Uterus (tissue), 4 donors: ENCODE data around the gene EEFSEC. TPM values are rescaled to one million over a fixed set of nuclear protein-coding genes. Genes with fewer than 3 reads are reported as not detected.

Experiments
- DNase-seq, 2 donors: peaks; one replicate each; pipeline ENCODE4 v3.0.0-alpha.2; 2019 to 2020
- H3K27ac ChIP-seq, 2 donors: fragments of 200-600 bp; sonication (generic); 1 replicate in 1 of 2; 2 replicates in 1 of 2; pipeline ENCODE4 v1.5.1; 2016 to 2018
- H3K27me3 ChIP-seq, 2 donors: fragments of 200-600 bp; sonication (generic); one replicate each; pipeline ENCODE4 v1.5.1; 2018 to 2019; ENCODE audit warnings: control low read depth in 1 of 2
- H3K36me3 ChIP-seq, 2 donors: fragments of 200-600 bp; sonication (generic); one replicate each; pipeline ENCODE4 v1.5.1; 2019; ENCODE audit warnings: control low read depth in 1 of 2
- H3K4me1 ChIP-seq, 2 donors: fragments of 200-600 bp; sonication (generic); one replicate each; pipeline ENCODE4 v1.5.1; 2018 to 2019; ENCODE audit warnings: control low read depth in 1 of 2
- H3K4me3 ChIP-seq, 2 donors: fragments of 200-600 bp; sonication (generic); 1 replicate in 1 of 2; 2 replicates in 1 of 2; pipeline ENCODE4 v1.5.1; 2018 to 2019; ENCODE audit warnings: mild to moderate bottlenecking in 1 of 2
- H3K9me3 ChIP-seq, 2 donors: fragments of 200-600 bp; sonication (generic); one replicate each; pipeline ENCODE4 v1.5.1; 2019; ENCODE audit warnings: control low read depth in 1 of 2
- CTCF ChIP-seq, 4 experiments: fragments of 200-600 bp in 2 of 4; fragments of 450-650 bp in 2 of 4; sonication (generic) in 2 of 4; IDR thresholded peaks; one replicate each; pipeline ENCODE4 v1.5.1; 2016 to 2019; ENCODE audit warnings: antibody characterized with exemption in 4 of 4, mild to moderate bottlenecking in 2 of 4, moderate library complexity in 1 of 4
- POLR2A ChIP-seq, 2 donors: fragments of 450-650 bp; IDR thresholded peaks; one replicate each; pipeline ENCODE4 v1.6.1; 2016; ENCODE audit warnings: antibody characterized with exemption in 2 of 2, mild to moderate bottlenecking in 1 of 2, moderate library complexity in 1 of 2
- intact Hi-C: fragments of 100-400 bp; cut with DNase I; formaldehyde crosslinking; loops from one replicate; pipeline ENCODE4 v1.15.1; 2023; ENCODE audit warnings: low total_unique reads
- total RNA-seq, 4 donors: library from RNA; depleted of rRNA in 3 of 4; stranded (reverse); fragments of >200 nt in 3 of 4; gene quantifications; one replicate each; pipeline versions ENCODE4 v1.1.0 to v1.2.4, GENCODE V29; 2014 to 2023
- donor health status: DM: yes; HTN: yes; CAD: no.

The EEFSEC gene
- total RNA-seq, 4 donors from 2014 or later, result 2.9 to 20.0 (median 12.5) TPM

- Histone ChIP-seq H3K4me1 (no peaks in the 10 kb centered on the region), H3K27me3 (no peaks in the 10 kb centered on the region), H3K36me3 (peaks cover 0 to 3% of the 10 kb centered on the region in 2 donors), H3K4me3 (no peak overlapping the region), H3K27ac (no peak overlapping the region), H3K9me3 (peaks cover 0 to 5% of the 10 kb centered on the region in 2 donors)
- intact Hi-C loops, result no loop called here
- TF ChIP-seq CTCF (IDR thresholded peaks at IDR 0.05) (no peak), POLR2A (IDR thresholded peaks at IDR 0.05) (no peak)
- DNase-seq, result no peak
Measured at GRCh38 chr3:128290484-128290883, 137.2 kb downstream of the EEFSEC start.

- H3K4me1 ChIP-seq, result no peaks in the 10 kb centered on the region
- peak in 1 of 2 donors; percentile 5 for DNase-seq
- H3K27me3 ChIP-seq, result no peaks in the 10 kb centered on the region
- intact Hi-C loops, result no loop called here
- peaks cover 0 to 5% of the 10 kb centered on the region in 2 donors for H3K9me3 ChIP-seq
- H3K27ac ChIP-seq, result no peak overlapping the region
- H3K36me3 ChIP-seq, result peaks cover 0 to 3% of the 10 kb centered on the region in 2 donors
- TF ChIP-seq CTCF (IDR thresholded peaks at IDR 0.05), result no peak
- H3K4me3 ChIP-seq, result no peak overlapping the region
Measured at GRCh38 chr3:128293930-128294329, 140.6 kb downstream of the EEFSEC start.

- DNase-seq, result no peak
- Histone ChIP-seq H3K4me3 (no peak overlapping the region), H3K27ac (no peak overlapping the region), H3K4me1 (no peaks in the 10 kb centered on the region), H3K9me3 (peaks cover 0 to 2% of the 10 kb centered on the region in 2 donors), H3K36me3 (peaks cover 0 to 3% of the 10 kb centered on the region in 2 donors), H3K27me3 (no peaks in the 10 kb centered on the region)
- intact Hi-C loops, result no loop called here
- TF ChIP-seq POLR2A (IDR thresholded peaks at IDR 0.05) (no peak), CTCF (IDR thresholded peaks at IDR 0.05) (no peak)
Measured at GRCh38 chr3:128294999-128295468, 141.8 kb downstream of the EEFSEC start.

GRCh38 chr3:128296469-128297251 lies 143.4 kb downstream of the EEFSEC start:
- Histone ChIP-seq H3K4me3 (no peak overlapping the region), H3K27ac (no peak overlapping the region), H3K36me3 (no peaks in the 10 kb centered on the region), H3K9me3 (no peaks in the 10 kb centered on the region), H3K4me1 (no peaks in the 10 kb centered on the region), H3K27me3 (no peaks in the 10 kb centered on the region)
- TF ChIP-seq CTCF (IDR thresholded peaks at IDR 0.05), result no peak
- TF ChIP-seq POLR2A (IDR thresholded peaks at IDR 0.05), result no peak
- peak in 1 of 2 donors; percentile 12 for DNase-seq
- intact Hi-C loops, result no loop called here

- H3K36me3 ChIP-seq, result no peaks in the 10 kb centered on the region
- no peak overlapping the region for H3K27ac ChIP-seq
- peak in 1 of 2 donors; percentile 20 for DNase-seq
- H3K27me3 ChIP-seq, result no peaks in the 10 kb centered on the region
- intact Hi-C loops, result no loop called here
- H3K9me3 ChIP-seq, result no peaks in the 10 kb centered on the region
- no peaks in the 10 kb centered on the region for H3K4me1 ChIP-seq
- TF ChIP-seq CTCF (IDR thresholded peaks at IDR 0.05) (no peak), POLR2A (IDR thresholded peaks at IDR 0.05) (no peak)
- no peak overlapping the region for H3K4me3 ChIP-seq
Measured at GRCh38 chr3:128297401-128298138, 144.3 kb downstream of the EEFSEC start.
